Vagina (tissue), 2 donors: ENCODE measurements around the gene MYOF. TPM values are rescaled to one million over a fixed set of nuclear protein-coding genes. Genes with fewer than 3 reads are reported as not detected.
A peak's percentile ranks its signal among the peaks of the same experiment; 100 is the strongest.

Experiments
- DNase-seq, 2 donors: peaks; one replicate each; pipeline ENCODE4 v3.0.0-alpha.2; 2017; ENCODE audit errors: extremely low spot score in 2 of 2
- H3K27ac ChIP-seq: fragments of 200-600 bp; sonication (generic); one replicate; pipeline ENCODE4 v1.5.1; 2019
- H3K27me3 ChIP-seq: fragments of 200-600 bp; sonication (generic); one replicate; pipeline ENCODE4 v1.5.1; 2019
- H3K36me3 ChIP-seq, 2 donors: fragments of 200-600 bp; sonication (generic); one replicate each; pipeline ENCODE4 v1.5.1; 2017 to 2019
- H3K4me1 ChIP-seq: fragments of 200-600 bp; sonication (generic); one replicate; pipeline ENCODE4 v1.5.1; 2019
- H3K4me3 ChIP-seq, 2 donors: fragments of 200-600 bp; sonication (generic); 1 replicate in 1 of 2; 2 replicates in 1 of 2; pipeline ENCODE4 v1.5.1; 2016 to 2019
- H3K9me3 ChIP-seq: fragments of 200-600 bp; sonication (generic); one replicate; pipeline ENCODE4 v1.5.1; 2019
- POLR2A ChIP-seq, 2 donors: fragments of 450-650 bp; IDR thresholded peaks; one replicate each; pipeline ENCODE4 v1.6.1; 2017; ENCODE audit warnings: antibody characterized with exemption in 2 of 2, mild to moderate bottlenecking in 2 of 2, moderate library complexity in 2 of 2
- POLR2AphosphoS5 ChIP-seq, 2 donors: sonication (generic); formaldehyde crosslinking; IDR thresholded peaks; one replicate each; pipeline ENCODE4 v1.9.0; 2017; ENCODE audit warnings: antibody characterized with exemption in 2 of 2, mild to moderate bottlenecking in 2 of 2, low read depth in 1 of 2; ENCODE audit not compliant: insufficient read depth in 1 of 2
- intact Hi-C: fragments of 100-400 bp; cut with DNase I; formaldehyde crosslinking; loops from one replicate; pipeline ENCODE4 v1.15.1; 2023
- total RNA-seq: library from RNA; depleted of rRNA; stranded (reverse); fragments of >200 nt; gene quantifications from one replicate; pipeline ENCODE4 v1.2.3, GENCODE V29; 2016
- TF ChIP-seq, protein P1 (sequence below), 3 experiments: fragments of 450-650 bp in 2 of 3; fragments of 200-600 bp in 1 of 3; sonication (generic) in 1 of 3; IDR thresholded peaks; one replicate each; pipeline ENCODE4 v1.5.1; 2017 to 2019; ENCODE audit warnings: antibody characterized with exemption in 3 of 3, mild to moderate bottlenecking in 2 of 3, moderate library complexity in 2 of 3

Gene MYOF
- total RNA-seq, 1 donor from 2014 or later: 107 TPM

DNA sequence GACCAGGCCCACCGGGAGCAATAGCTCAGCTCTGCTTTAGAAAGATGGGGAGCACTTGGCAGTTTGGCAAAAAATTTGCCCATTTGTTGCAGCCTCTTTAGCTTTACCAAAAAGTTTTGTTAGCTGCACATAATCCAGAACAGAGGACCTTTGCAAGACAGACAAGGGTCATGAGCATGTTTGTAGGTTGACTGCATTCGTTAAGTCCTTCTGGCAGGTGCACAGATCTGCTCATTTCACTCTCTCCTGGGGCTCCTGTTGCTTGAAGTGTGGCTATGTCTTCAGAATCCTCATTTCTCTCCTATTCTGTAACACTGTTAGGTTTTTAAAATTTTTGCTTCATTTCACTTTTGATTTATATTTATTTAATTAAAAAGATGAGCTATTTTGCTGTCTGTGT is 96.8 kb downstream of the MYOF start:
- H3K36me3 ChIP-seq: peaks cover 0 to 33% of the 10 kb centered on the region in 2 donors
- no peak for DNase-seq
- TF ChIP-seq POLR2A (IDR thresholded peaks at IDR 0.05) (no peak), POLR2AphosphoS5 (IDR thresholded peaks at IDR 0.05; ENCODE audit: insufficient read depth in 1 of 2, low read depth in 1 of 2) (no peak)
- TF ChIP-seq, protein P1, sequence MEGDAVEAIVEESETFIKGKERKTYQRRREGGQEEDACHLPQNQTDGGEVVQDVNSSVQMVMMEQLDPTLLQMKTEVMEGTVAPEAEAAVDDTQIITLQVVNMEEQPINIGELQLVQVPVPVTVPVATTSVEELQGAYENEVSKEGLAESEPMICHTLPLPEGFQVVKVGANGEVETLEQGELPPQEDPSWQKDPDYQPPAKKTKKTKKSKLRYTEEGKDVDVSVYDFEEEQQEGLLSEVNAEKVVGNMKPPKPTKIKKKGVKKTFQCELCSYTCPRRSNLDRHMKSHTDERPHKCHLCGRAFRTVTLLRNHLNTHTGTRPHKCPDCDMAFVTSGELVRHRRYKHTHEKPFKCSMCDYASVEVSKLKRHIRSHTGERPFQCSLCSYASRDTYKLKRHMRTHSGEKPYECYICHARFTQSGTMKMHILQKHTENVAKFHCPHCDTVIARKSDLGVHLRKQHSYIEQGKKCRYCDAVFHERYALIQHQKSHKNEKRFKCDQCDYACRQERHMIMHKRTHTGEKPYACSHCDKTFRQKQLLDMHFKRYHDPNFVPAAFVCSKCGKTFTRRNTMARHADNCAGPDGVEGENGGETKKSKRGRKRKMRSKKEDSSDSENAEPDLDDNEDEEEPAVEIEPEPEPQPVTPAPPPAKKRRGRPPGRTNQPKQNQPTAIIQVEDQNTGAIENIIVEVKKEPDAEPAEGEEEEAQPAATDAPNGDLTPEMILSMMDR (IDR thresholded peaks at IDR 0.05): no peak
- H3K27ac ChIP-seq: no peak overlapping the region
- H3K4me1 ChIP-seq: peaks cover 35% of the 10 kb centered on the region
- H3K4me3 ChIP-seq: no peak overlapping the region
- H3K9me3 ChIP-seq: no peaks in the 10 kb centered on the region
- intact Hi-C loops: no loop called here
- H3K27me3 ChIP-seq: no peaks in the 10 kb centered on the region

DNA sequence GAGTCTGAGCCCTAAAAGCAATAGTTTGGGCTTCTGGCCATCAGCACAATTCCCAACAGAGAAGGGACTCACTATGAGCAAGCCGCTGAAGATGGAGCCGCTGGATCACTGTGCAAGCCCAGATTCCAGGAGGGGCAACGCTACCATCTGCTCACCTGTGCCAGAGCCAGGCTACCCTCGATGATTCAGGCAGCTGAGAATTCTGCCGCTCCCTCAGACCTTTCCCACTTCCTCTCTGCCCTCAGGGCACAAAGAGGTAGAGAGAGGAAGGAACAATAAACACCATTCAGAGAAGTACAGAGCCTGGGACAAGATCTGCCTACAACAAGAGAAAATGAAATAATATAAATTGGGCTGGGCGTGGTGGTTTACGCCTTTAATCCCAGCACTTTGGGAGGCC is 98.1 kb downstream of the MYOF start:
- peaks cover 0 to 46% of the 10 kb centered on the region in 2 donors for H3K36me3 ChIP-seq
- H3K27me3 ChIP-seq: no peaks in the 10 kb centered on the region
- TF ChIP-seq, protein P1 (IDR thresholded peaks at IDR 0.05): no peak
- TF ChIP-seq POLR2AphosphoS5 (IDR thresholded peaks at IDR 0.05; ENCODE audit: insufficient read depth in 1 of 2, low read depth in 1 of 2) (no peak), POLR2A (IDR thresholded peaks at IDR 0.05) (no peak)
- no peak for DNase-seq
- H3K9me3 ChIP-seq: no peaks in the 10 kb centered on the region
- H3K4me1 ChIP-seq: peaks cover 35% of the 10 kb centered on the region
- H3K4me3 ChIP-seq: no peak overlapping the region
- peak overlapping the region; percentile 50 for H3K27ac ChIP-seq
- intact Hi-C loops: no loop called here

DNA sequence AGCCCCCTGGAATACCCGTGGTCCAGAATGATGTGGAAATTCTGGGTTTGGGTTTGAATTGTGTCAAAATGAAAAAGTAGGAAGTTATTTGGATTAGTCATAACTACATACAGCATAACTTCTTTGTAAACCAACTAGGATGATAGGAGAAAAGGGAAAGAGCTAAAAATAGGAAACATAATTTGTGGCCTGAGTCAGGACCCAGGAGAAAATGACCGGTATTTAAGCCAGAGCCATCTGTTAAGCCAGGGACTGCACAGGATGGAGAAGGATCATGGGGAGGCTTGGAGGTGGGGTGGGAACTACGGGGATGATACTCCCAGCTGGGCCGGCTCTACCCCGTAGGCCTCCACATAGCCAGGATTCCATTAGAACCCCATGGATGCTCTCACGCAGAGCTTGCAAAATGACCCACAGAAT is 98.6 kb downstream of the MYOF start:
- Histone ChIP-seq H3K27ac (peak overlapping the region; percentile 50), H3K36me3 (peaks cover 0 to 48% of the 10 kb centered on the region in 2 donors), H3K27me3 (no peaks in the 10 kb centered on the region), H3K9me3 (no peaks in the 10 kb centered on the region), H3K4me1 (peaks cover 35% of the 10 kb centered on the region), H3K4me3 (no peak overlapping the region)
- TF ChIP-seq, protein P1 (IDR thresholded peaks at IDR 0.05): no peak
- TF ChIP-seq POLR2A (IDR thresholded peaks at IDR 0.05) (no peak), POLR2AphosphoS5 (IDR thresholded peaks at IDR 0.05; ENCODE audit: insufficient read depth in 1 of 2, low read depth in 1 of 2) (no peak)
- intact Hi-C loops: no loop called here
- no peak for DNase-seq

DNA sequence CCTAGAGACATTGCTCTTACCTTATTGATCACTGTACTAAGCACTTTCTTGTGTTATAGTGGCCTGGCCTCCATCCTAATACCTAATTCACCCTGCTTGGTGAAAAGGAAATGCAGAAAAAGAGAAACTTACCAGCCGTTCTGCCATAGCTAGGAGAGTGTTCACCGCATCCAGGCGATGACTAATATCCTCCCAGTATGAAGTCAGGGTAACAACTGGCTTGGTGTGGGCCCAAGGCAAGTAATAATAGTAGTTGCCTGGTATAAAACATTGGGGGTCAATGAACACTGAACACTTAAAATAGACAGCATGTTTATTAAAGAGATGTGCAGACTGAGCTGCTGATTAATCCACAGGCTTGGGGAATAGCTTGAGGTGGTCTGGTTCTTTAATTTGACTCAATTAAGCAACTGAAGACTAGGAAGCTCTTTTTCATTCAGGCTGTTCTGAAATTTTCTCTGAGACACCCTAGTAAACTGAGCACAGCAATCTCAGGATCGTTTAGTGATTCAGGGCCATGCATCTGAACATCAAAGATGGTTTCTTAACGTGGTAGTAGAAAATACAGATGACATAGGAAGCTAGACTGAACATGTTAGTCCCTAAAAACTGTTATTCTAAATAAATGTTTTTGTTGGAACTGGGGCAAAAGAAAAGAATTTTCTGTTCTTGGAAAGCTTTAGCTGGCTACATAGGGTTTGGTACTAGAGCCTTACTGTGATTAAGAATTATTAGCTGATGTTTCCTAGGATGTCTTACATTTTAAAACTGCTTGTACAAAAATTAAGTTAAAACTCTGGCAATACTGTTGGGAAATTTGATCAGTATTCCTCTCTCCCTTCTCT is 102.2 kb downstream of the MYOF start:
- Histone ChIP-seq H3K27ac (peak overlapping the region; percentile 57), H3K27me3 (no peaks in the 10 kb centered on the region), H3K36me3 (peaks cover 0 to 33% of the 10 kb centered on the region in 2 donors), H3K9me3 (no peaks in the 10 kb centered on the region), H3K4me3 (no peak overlapping the region), H3K4me1 (peaks cover 36% of the 10 kb centered on the region)
- intact Hi-C loops: no loop called here
- TF ChIP-seq POLR2A (IDR thresholded peaks at IDR 0.05): no peak
- TF ChIP-seq, protein P1 (IDR thresholded peaks at IDR 0.05): no peak
- no peak for TF ChIP-seq POLR2AphosphoS5 (IDR thresholded peaks at IDR 0.05; ENCODE audit: insufficient read depth in 1 of 2, low read depth in 1 of 2)
- no peak for DNase-seq
